DMS114 treated with DMSO at 0.1 percent for 48 hours (cell line): ENCODE results near the gene IFFO2.
A peak's percentile ranks its signal among the peaks of the same experiment; 100 is the strongest.

Experiments used
- DNase-seq: peaks from one replicate; lab custom pipeline; 2025; ENCODE audit not compliant: unreplicated experiment; lab: John Stamatoyannopoulos, UW

IFFO2 gene

GRCh38 chr1:18956193-18957135 is at the start of gene IFFO2:
Gene IFFO2, minus strand, starts transcription at chr1:18956676. Its CDS starts 344 bp downstream, at chr1:18956332.
- DNase-seq, result peak; percentile 79

GRCh38 chr1:19006000-19006399 is 49.5 kb upstream of the IFFO2 start:
- no peak for DNase-seq

GRCh38 chr1:19003371-19004290 is 47.2 kb upstream of the IFFO2 start:
- DNase-seq, result no peak

- DNase-seq, result no peak
Observed at GRCh38 chr1:19000065-19000464, 43.6 kb upstream of the IFFO2 start.

GRCh38 chr1:18999359-18999758 is 42.9 kb upstream of the IFFO2 start:
- DNase-seq, result no peak

GRCh38 chr1:18998016-18998724 is 41.7 kb upstream of the IFFO2 start:
- DNase-seq, result no peak

- DNase-seq, result no peak
Observed at GRCh38 chr1:18997508-18997907, 41.0 kb upstream of the IFFO2 start.

GRCh38 chr1:18996548-18997177 is 40.2 kb upstream of the IFFO2 start:
- DNase-seq, result no peak

GRCh38 chr1:18994381-18994780 is 37.9 kb upstream of the IFFO2 start:
- DNase-seq, result no peak

GRCh38 chr1:18992646-18993045 is 36.2 kb upstream of the IFFO2 start:
- no peak for DNase-seq

- DNase-seq, result no peak
Observed at GRCh38 chr1:18991585-18991984, 35.1 kb upstream of the IFFO2 start.

- no peak for DNase-seq
Observed at GRCh38 chr1:18989896-18990295, 33.4 kb upstream of the IFFO2 start.

GRCh38 chr1:18989176-18989799 is 32.8 kb upstream of the IFFO2 start:
- no peak for DNase-seq

GRCh38 chr1:18981242-18981641 is 24.8 kb upstream of the IFFO2 start:
- no peak for DNase-seq

- no peak for DNase-seq
Observed at GRCh38 chr1:18978706-18979105, 22.2 kb upstream of the IFFO2 start.

- DNase-seq, result no peak
Observed at GRCh38 chr1:18977428-18977827, 21.0 kb upstream of the IFFO2 start.

GRCh38 chr1:18976096-18976495 is 19.6 kb upstream of the IFFO2 start:
- no peak for DNase-seq

GRCh38 chr1:18974606-18975005 is 18.1 kb upstream of the IFFO2 start:
- no peak for DNase-seq

- no peak for DNase-seq
Observed at GRCh38 chr1:18974005-18974404, 17.5 kb upstream of the IFFO2 start.

GRCh38 chr1:18973446-18973955 is 17.0 kb upstream of the IFFO2 start:
- DNase-seq, result no peak
